ENCODE data around the gene DDX41. TPM values are rescaled to one million over a fixed set of nuclear protein-coding genes. Genes with fewer than 3 reads are reported as not detected.

Gene DDX41
- total RNA-seq, 1 donor from 2014 or later: 30.1 TPM

- DNase-seq (ENCODE audit: missing footprints): no peak
- intact Hi-C loops (cut with DNase I): no loop called here
- no peak for ATAC-seq
Measured at GRCh38 chr5:177477701-177478477, 38.9 kb downstream of the DDX41 start.

- DNase-seq (ENCODE audit: missing footprints): no peak
- intact Hi-C loops (cut with DNase I): no loop called here
- no peak for ATAC-seq
Measured at GRCh38 chr5:177476531-177477233, 40.1 kb downstream of the DDX41 start.

- DNase-seq (ENCODE audit: missing footprints): no peak
- intact Hi-C loops (cut with DNase I): no loop called here
- ATAC-seq: no peak
Measured at GRCh38 chr5:177475563-177476427, 41.0 kb downstream of the DDX41 start.

DNA sequence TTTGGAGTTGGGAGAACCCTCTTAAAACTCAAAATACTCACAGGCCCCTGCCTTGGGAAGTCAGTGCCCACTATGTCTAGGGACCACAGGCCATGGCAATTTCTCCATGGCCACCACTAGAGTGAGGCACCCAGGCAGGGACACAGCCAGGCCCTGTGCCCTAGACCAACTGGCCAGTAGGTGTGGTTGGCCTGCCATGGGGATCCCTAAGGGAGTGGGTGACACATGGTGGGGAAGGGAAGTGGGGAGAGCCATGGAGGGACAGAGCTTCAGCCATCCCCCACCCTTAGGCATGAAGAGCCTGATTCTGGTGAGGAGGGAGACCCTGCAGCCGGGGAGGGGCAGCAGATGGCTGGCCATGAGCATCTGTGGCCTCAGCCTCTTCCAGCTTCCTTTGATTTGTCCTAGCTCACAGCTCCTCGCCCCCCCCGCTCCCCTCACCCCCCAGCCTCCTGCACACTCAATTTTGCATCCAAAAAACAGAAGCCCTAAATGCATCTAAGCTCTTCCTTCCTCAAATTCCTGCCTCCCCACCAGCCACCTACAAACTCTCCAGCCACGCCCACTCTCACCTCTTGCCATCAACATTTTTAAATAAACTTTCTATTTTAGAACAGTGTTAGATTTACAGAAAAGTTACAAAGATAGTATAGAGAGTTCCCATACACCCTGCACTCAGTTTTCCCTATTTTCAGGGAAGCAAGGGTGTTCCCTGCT lies 41.8 kb downstream of the DDX41 start:
- DNase-seq (ENCODE audit: missing footprints) (no peak), ATAC-seq (no peak)
- intact Hi-C loops (cut with DNase I): no loop called here

- intact Hi-C loops (cut with DNase I): no loop called here
- ATAC-seq (no peak), DNase-seq (ENCODE audit: missing footprints) (no peak)
Measured at GRCh38 chr5:177474002-177474476, 42.7 kb downstream of the DDX41 start.

DNA sequence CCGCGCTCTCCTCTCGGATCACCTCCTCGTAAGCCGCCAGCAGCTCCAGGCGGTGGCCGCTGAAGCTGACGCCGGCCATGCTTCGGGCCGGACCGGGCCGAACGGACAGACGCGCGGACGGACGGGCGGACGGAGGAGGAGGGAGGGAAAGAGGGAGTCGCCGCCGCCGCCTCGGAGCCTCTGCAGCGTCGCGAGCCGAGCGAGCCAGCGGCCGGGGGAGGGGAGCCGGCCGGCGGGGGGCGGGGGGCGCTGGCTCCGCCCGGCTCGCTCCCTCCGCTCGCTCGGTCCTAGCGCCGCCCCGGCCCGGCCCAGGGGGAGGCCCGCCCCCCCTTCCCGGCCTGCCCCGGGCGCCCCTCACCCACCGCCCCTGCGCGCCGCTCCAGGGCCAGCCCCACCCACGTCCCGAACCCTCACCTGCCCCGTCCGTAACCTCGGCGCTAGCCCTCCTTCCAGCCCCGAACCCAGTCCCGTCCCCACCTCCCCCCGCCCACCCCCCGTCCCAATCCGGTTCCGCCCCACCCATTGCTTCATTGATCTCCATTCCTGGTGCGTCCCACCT lies 43.2 kb downstream of the DDX41 start, which contains the start of gene DBN1:
Gene DBN1 (minus strand): TSS at position 192 of the 559 bp plus-strand sequence. CDS start 113 bp downstream, at position 79.
- no peak for DNase-seq (ENCODE audit: missing footprints)

GRCh38 chr5:177472460-177473442 lies 44.0 kb downstream of the DDX41 start:
- DNase-seq (ENCODE audit: missing footprints) (no peak), ATAC-seq (no peak)
- intact Hi-C loops (cut with DNase I): no loop called here

More for the DNA sequence above, 43.2 kb downstream of the DDX41 start, which contains the start of gene DBN1:
- intact Hi-C loops (cut with DNase I): no loop called here
- ATAC-seq: peak; percentile 34

DNA sequence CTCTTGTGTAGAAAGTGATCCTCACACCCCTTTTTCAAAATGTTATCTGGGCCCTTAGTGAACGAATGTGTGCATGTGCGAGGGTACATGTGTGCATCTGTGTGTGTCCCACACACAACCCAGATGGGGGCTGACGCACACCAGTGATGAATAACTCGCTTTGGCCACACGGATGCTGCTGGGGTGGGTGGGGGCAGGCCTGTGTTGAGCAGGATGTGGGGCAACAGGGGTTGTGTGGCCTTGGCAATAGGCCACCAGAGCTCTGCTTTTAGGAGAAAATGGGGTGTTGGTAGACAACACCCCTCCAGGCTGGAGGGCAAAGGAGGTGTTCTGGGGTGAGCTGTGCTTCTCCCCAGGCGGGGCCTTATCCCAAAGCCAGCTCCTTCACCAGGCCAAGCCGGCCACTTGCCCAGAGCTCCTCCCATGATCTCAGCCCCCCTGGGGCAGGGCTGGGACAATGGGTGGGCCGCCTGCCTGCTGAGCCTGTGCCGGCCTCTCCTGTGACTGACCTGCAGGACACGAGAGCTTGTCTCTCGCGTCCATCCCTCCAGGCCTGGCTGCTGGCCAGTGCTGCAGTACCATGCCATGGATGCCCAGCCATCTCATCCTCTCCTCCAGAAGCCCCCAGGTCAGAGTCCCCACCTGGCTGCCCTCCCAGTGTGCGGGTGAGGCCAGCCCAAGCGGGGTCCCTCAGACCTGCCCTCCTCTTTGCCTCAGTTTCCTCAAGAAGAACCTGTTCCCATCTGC lies 45.0 kb downstream of the DDX41 start:
- intact Hi-C loops (cut with DNase I): loop anchor here (2.0 kb wide), 1 partner anchor 15 kb away; no protein-coding TSS in a partner anchor
- DNase-seq (ENCODE audit: missing footprints) (peak; percentile 84), ATAC-seq (peak; percentile 62)

- DNase-seq (ENCODE audit: missing footprints) (no peak), ATAC-seq (no peak)
- intact Hi-C loops (cut with DNase I): loop anchor here (2.0 kb wide), 1 partner anchor 14 kb away; no protein-coding TSS in a partner anchor
Measured at GRCh38 chr5:177470759-177471536, 45.8 kb downstream of the DDX41 start.

GRCh38 chr5:177469750-177470525 lies 46.8 kb downstream of the DDX41 start:
- ATAC-seq (no peak), DNase-seq (ENCODE audit: missing footprints) (no peak)
- intact Hi-C loops (cut with DNase I): loop anchor here (2.0 kb wide), 1 partner anchor 13 kb away; no protein-coding TSS in a partner anchor

GRCh38 chr5:177468685-177469628 lies 47.8 kb downstream of the DDX41 start:
- intact Hi-C loops (cut with DNase I): no loop called here
- DNase-seq (ENCODE audit: missing footprints) (no peak), ATAC-seq (peak; percentile 69)

- ATAC-seq (no peak), DNase-seq (ENCODE audit: missing footprints) (no peak)
- intact Hi-C loops (cut with DNase I): no loop called here
Measured at GRCh38 chr5:177468329-177468684, 48.5 kb downstream of the DDX41 start.

GRCh38 chr5:177467436-177467835 lies 49.3 kb downstream of the DDX41 start:
- DNase-seq (ENCODE audit: missing footprints) (no peak), ATAC-seq (no peak)
- intact Hi-C loops (cut with DNase I): no loop called here

- DNase-seq (ENCODE audit: missing footprints) (no peak), ATAC-seq (no peak)
- intact Hi-C loops (cut with DNase I): no loop called here
Measured at GRCh38 chr5:177466861-177467260, 49.9 kb downstream of the DDX41 start.
